Activated effector memory CD4-positive, alpha-beta T cell treated with anti-CD3 and anti-CD28 coated beads, Interleukin-2, amount 50 U/mL, for 16 hours (primary cell): ENCODE measurements around the gene ATAD3C.
"Not testable (repeated sequence)": the region's sequence is repeated elsewhere in the genome, so short reads cannot be mapped to it uniquely, and the experiment has no call there.

Experiments
- DNase-seq: peaks from one replicate; pipeline ENCODE4 v3.0.0-alpha.2; 2020

Gene ATAD3C

DNA sequence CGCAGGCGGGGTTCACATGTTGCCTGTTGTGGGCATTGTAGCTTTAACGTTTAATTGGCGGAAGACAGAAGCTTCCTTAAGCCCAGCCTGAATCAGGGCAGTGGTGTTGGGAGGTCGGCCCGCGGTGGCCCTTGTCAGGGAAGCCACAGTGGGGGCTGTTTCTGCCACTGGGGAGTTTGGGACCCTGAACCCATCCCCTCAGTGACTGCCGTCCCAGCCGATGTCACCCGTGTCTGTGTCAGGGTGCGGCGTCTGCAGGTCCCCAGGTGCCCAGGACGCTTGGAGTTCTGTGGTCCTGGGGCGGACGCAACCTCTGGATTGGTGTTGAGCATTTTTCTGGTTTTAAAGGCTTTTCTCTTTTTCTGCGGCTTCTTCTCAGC lies 31.0 kb downstream of the ATAD3C start:
- not testable (repeated sequence) for DNase-seq

DNA sequence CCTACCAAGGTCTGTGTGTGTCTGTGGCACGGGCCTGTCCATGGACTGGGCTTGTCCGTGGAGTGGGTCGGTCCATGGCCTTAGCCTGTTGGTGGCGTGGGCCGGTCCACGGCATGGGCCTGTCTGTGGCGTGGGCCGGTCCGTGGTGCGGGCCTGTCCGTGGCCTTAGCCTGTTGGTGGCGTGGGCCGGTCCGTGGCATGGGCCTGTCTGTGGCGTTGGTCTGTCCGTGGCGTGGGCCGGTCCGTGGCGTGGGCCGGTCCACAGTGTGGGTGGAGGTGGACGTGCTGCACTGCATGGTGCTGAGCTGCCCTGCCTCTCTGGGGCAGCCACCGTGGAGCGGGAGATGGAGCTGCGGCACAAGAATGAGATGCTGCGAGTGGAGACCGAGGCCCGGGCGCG lies 32.3 kb downstream of the ATAD3C start:
- not testable (repeated sequence) for DNase-seq

DNA sequence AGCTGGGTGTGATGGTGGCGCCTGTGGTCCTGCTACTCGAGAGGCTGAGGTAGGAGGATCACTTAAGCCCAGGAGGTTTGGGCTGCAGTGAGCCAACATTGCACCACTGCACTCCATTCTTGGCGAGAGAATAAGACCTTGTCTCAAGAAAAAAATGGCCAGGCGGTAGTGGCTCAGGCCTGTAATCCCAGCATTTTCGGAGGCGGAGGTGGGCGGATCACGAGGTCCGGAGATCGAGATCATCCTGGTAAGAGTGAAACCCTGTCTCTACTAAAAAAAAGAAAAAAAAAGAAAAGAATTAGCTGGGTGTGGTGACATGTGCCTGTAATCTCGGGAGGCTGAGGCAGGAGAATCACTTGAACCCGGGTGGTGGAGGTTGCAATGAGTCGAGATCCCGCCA lies 33.4 kb downstream of the ATAD3C start:
- DNase-seq, result no peak

DNA sequence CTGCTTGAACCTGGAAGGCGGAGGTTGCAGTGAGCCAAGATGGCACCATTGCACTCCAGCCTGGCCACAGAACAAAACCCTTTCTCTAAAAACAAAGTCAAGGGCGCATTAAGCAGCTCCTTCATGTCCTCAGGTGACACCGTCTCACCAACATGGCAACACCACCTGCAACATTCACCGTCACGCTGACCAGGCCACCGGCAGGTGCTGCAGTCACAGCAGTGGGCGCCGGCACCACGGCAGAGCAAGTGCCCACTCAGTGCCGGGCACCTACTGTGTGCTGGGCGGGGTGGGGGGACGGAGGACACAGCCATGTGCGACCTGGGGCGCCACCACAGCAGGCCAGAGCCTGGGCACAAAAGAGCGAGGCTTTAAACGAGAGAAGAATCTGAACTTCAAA lies 34.2 kb downstream of the ATAD3C start:
- no peak for DNase-seq

DNA sequence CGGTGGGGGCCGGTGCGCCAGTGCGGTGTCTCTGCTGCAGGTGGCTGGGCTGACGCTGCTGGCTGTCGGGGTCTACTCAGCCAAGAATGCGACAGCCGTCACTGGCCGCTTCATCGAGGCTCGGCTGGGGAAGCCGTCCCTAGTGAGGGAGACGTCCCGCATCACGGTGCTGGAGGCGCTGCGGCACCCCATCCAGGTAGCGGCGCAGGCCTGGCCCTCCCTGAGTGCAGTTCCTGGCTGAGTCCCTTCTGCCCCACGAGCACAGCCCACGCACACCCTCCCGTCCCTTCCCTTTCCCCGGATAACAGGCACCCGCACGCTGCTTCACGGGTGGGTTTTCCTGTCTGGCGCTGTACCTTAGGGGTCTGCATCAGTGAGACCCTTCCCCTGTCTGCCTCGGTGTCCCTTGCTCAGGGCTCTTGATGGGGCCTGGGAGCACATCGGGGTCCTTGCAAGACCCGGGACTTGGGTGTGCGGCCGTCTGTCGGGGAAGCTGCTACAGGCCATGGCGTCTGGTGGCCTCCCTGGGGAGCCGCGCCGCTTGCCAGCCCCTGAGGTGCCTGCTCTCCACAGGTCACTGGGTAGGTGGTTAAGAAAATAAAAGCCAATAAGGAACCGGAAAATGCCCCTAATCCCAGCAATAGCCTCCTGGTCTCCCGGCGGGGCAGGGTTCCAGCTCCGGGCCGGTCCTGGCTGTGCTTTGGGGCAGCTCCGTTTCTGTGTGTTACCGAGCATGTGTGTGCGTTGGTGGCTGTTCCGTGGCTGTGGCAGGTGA lies 35.7 kb downstream of the ATAD3C start:
- not testable (repeated sequence) for DNase-seq

DNA sequence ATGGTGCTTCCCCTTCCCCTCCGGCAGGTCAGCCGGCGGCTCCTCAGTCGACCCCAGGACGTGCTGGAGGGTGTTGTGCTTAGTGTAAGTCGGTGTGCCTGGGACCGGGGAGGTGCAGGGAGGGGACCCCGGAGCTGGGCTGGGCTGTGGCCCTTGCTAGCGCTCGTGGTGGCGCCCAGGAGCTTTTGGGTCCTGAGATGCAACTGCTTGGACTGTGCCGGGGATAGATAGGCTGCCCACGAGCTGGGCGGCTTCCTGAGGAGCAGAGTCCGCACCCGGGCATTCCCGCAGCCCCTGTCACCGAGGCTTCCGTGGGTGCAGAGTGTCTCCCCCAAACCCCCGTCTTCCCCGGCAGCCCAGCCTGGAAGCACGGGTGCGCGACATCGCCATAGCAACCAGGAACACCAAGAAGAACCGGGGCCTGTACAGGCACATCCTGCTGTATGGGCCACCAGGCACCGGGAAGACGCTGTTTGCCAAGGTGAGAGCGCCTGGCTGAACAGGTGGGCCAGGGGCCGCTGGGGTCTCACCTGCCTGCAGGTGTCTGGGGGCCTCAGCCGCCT lies 36.3 kb downstream of the ATAD3C start:
- DNase-seq, result not testable (repeated sequence)

DNA sequence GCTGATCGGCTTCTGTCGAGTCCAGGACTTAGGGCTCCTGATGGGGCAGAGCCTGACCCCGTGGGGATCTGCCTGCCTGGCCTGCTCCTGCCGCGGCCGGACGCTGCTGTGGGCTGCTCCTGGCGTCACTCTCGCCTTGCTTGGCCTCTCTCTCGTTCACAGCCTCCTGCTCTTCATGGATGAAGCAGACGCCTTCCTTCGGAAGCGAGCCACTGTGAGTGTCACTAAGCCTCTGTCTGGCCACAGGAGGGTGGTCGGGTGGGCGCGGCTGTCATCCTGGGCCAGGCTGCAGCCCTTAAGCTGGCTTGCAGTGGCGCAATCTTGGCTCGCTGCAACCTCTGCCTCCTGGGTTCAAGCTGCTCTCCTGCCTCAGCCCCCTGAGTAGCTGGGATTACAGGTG lies 38.2 kb downstream of the ATAD3C start:
- DNase-seq, result no peak

DNA sequence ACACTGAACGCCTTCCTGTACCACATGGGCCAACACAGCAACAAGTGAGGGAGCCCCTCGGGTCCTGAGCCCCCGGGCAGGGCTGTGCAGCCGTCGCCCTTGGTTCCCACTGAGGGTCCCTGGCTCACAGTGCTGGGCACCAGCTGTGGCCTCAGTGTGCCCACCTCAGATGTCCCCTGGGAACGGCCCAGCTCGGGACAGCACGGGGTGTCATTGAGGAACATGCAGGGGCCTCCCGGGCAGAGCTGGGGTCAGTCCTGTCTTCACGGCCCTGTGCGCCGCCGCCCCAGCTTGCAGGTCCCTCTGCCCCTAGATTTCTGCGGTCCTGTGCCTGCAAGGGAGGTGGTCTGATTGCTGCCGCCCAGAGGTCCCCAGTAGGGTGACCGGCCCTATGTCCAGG lies 39.7 kb downstream of the ATAD3C start:
- DNase-seq, result no peak

DNA sequence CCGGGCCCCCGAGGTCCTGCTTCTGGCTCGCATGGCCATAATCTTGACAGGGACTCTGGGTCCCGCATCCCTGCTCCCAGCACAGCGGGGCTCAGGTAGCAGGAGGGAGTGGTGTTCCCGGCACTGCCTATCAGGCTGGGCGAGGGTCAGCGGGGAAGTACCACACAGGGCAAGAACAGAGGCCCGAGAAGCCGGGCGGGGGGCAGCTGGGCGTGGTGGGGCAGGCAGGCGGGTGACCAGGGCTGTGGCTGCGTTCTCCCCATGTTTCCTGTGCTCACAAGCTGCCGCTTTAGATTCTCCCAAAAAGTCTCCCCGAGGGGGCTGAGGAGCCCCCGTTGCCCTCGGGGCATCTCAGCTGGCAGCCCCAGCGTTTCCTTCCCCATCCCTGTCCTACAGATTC lies 40.4 kb downstream of the ATAD3C start:
- no peak for DNase-seq

DNA sequence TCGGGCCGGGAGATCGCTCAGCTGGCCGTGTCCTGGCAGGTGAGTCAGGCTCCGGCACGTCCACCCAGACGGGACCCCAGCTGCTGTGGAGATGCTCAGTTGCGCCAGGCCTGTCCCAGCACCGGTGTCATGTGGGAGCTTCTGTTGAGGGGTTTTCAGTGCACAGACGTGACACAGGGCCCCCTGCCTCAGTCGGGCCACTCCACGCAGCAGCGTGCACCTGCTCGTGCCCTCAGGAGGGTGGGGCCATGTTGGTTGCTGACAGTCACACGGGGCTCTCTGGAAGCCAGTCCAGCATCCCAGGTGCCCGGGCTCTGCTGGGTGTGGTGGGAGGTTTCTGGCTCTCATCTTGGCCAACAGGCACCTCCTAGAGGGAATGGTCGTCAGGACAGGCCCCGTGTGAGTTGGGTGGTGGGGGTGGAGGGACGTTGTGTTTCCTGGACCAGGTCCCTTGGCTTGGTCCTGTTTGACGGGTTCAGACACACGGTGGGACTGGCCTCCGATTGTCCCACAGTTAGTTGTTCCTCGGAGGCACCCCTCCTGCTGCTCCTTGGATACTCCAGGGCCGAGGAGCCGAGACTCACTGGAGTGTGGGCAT lies 41.2 kb downstream of the ATAD3C start:
- DNase-seq, result no peak

DNA sequence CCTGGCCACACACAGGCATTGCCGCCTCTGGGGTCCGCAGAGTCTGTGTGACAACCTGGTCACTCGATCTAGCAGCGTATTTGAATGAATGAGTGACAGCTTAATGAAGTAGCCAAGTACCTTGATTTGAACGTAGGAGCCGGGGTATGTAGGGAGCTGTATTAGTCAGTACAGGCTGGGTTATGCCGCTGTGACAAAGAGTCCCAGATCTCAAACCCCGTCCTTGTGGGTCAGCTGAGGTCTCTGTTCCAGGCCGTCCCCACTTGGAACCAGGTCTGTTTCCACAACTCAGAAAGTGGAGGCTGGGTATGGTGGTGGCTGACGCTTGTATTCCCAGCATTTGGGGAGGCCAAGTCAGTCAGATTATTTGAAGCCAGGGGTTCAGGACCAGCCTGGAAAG lies 42.1 kb downstream of the ATAD3C start:
- no peak for DNase-seq

DNA sequence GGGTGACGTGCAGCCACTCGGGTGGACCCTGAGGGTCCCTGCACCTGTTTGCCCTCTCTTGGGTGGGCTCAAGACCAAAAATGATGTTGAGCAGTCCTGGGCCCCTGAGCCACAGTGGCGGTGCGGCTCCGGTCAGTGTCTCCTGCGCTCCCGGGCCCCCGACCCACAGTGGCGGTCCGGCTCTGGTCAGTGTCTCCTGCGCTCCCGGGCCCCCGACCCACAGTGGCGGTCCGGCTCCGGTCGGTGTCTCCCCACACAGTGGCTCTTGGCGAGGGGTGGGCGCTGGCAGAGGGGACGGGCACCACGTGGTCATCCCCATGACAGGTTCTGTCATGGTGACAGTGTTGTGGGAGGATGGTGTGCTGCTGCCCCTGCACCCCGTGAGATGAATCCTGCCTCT lies 44.8 kb downstream of the ATAD3C start:
- not testable (repeated sequence) for DNase-seq

DNA sequence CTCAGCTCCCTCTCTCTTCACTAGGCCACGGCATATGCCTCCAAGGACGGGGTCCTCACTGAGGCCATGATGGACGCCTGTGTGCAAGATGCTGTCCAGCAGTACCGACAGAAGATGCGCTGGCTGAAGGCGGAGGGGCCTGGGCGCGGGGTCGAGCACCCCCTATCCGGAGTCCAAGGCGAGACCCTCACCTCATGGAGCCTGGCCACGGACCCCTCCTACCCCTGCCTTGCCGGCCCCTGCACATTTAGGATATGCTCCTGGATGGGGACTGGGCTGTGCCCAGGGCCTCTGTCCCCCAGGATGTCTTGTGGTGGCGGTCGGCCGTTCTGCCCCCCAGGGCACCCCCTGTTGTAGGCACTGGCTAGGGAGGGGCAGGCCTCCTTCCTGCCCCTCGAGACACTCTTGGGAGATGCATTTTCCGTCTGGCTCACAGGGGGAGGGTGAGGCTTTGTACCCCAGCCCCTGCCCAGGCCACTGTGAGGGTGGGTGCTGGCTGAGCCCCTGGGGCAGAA lies 46.0 kb downstream of the ATAD3C start:
- DNase-seq, result not testable (repeated sequence)

DNA sequence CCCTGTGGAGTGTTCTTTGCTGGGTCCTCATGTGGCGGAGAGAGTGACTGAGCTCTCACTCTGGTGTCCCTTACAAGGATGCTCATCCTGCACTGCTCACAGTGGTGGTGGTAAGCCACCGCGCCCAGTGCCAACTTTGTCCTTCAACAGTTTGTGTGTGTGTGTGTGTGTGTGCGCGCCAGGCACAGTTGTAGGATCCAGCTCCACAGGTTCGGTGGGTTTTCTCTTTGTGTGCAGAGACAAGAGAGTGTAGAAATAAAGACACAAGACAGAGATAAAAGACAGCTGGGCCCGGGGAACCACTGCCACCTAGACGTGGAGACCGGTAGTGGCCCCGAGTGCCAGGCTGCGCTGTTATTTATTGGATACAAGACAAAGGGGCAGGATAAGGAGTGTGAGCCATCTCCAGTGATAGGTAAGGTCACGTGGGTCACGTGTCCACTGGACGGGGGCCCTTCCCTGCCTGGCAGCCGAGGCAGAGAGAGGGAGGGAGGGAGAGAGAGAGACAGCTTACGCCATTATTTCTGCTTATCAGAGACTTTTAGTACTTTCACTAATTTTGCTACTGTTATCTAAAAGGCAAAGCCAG lies 55.4 kb downstream of the ATAD3C start:
- peak; percentile 90 for DNase-seq

DNA sequence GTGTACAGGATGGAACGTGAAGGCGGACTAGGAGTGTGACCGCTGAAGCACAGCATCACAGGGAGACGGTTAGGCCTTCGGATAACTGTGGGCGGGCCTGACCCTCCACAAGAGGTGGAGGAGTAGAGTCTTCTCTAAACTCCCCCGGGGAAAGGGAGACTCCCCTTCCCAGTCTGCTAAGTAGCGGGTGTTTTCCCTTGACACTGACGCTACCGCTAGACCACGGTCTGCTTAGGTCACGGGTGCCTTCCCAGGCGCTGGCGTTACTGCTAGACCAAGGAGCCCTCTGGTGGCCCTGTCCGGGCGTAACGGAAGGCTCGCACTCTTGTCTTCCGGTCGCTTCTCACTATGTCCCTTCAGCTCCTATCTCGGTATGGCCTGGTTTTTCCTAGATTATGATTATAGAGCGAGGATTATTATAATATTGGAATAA lies 55.9 kb downstream of the ATAD3C start:
- not testable (repeated sequence) for DNase-seq

DNA sequence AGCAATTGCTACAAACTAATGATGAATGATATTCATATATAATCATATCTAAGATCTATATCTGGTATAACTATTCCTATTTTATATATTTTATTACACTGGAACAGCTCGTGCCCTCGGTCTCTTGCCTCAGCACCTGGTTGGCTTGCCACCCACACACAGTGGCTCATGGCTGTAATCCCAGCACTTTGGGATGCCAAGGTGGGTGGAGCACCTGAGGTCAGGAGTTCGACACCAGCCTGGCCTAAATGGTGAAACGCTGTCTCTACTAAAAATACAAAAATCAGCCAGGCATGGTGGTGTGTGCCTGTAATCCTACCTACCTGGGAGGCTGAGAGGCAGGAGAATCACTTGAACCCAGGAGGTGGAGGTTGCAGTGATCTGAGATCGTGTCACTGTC lies 56.3 kb downstream of the ATAD3C start:
- DNase-seq, result not testable (repeated sequence)

DNA sequence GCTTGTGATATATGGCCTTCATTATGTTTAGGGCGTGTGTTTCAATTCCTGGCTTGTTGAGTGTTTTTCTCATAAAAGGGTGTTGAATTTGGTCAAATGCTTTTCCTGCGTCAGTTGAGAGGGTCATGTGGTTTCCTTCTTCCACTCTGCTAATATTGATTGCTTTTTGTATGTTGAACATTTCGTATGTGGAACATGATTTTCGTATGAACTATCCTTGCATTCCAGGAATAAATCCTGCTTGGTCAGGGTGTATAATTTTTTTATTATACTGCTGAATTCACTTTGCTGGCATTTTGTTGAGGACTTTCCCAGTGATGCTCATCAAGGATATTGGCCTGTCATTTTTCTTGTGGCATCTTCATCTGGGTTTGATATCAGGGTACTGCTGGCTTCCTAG lies 57.8 kb downstream of the ATAD3C start:
- no peak for DNase-seq

DNA sequence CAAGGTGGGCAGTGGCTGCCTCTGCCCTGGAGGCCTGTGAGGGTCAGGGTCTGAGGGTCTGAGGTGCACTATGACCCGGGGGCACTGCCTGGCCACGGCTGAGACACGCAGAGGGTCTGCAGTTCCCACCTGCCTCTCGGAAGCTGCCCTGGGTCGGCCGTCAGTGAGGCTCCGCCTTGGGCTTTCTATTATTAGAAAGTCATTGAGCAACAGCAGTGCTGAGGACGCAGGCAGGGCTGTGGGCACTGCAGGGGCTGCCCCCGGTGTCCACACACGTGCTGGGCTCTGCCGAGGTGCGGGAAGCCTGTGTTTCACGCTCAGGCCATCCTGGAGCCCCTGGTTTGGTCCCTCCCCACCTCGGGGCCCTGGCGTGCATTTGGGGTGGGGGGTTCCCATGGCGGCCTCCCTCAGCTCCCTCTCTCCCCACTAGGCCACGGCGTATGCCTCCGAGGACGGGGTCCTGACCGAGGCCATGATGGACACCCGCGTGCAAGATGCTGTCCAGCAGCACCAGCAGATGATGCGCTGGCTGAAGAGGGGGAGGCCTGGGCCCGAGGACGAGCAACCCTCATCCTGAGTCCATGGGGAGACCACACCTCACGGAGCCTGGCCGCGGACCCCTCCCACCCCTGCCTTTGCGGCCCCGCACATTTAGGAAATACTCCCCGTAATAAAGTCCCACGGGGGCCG lies 59.4 kb downstream of the ATAD3C start:
- DNase-seq, result not testable (repeated sequence)

DNA sequence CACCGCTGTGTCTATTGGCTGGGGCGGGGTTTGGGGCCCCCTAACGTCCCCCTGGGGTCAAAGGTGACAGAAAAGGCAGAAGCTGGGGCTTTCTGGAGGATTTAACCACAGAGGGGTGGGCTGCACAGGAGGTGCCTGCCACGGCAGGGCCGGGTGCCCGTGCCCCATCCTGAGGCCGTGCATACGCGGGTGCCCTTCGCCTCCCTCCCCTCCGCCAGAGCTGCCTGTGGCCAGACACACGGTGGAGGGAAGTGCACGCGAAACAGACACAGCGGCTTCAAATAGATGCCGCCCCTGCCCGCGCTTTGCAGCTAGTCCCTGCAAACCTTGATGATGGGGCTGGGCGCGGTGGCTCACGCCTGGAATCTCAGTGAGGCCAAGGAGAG lies 60.0 kb downstream of the ATAD3C start:
- not testable (repeated sequence) for DNase-seq

DNA sequence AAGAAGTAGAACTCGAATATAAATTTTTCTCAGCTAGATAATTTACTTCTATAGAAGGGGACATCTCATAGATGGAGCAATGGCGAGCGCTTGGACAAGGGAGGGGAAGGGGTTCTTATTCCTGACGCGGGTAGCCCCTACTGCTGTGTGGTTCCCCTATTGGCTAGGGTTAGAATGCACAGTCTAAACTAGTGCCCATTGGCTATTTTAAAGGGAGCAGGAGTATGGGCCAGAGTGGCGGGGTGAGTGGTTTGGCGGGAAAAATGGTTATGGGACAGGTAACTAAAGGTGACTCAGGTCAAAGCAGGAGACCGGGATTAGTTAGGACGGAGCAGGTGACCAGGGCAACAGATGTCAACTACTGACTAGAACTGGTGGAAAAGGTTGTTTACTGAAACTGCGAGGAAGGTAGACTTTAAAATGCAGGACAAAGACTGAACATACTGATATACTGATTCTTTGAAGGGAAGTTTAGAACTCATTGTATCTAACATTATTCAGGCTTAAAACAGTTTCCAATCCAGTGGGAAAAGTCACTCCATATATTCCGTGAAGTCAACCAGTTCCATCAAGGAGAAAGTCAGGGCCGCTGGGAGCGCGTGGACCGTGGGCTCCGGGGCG lies 61.5 kb downstream of the ATAD3C start:
- DNase-seq, result no peak

DNA sequence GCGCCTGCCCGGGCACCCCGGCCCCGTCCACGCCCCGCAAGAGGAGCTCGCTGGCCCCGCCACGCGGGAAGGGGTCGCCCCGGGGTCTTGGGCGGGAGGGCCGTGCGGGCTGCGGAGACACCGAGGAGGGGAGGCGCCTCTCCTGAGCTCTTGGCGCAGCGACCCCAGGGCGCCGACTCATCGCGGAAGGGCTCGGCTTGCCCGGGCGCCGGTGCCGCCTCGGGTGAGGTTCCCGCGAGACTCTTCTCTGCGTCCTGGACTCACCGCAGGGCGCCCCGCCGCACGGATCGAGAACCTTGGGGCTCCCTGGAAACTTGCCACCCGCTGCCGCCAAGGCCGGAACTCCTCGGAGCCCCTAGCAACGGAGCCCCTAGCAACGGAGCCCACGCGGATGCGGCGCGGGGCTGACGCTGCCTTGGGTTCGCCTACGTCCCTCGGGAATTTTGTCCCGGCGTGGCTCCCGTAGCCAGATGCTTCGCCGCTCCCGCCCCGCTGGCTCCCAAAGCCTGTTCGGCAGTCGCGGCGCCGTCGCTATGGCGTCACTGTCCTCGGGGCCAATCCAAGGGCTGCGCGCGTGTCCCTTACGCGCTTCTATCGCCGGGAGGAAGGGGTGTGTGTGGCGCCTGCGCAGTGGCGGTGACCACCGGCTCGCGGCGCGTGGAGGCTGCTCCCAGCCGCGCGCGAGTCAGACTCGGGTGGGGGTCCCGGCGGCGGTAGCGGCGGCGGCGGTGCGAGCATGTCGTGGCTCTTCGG lies 62.2 kb downstream of the ATAD3C start, which contains the start of gene ATAD3A:
ATAD3A (plus strand) TSS at position 630 of the 753 bp plus-strand sequence; CDS start at position 737, 107 bp downstream.
- DNase-seq, result peak; percentile 99

DNA sequence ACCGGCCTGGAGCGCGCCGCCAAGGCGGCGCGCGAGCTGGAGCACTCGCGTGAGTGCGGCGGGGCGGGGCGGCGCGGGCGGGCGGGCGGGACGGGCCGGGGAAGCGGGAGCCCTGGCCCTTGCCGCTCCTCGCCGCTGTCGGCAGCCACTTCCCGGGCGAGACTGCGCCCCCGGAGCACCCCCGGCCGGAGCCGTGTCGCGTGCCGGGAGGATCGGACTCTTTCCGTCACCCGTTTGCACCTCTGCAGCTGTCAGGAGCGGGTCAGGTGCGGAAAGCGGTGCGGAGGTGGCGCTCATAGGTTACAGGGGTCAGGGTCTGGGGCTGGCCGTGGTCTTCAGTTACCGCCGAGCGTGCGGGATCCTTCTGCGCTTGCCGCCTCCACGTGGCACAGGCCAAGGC lies 62.9 kb downstream of the ATAD3C start:
- peak; percentile 72 for DNase-seq
